HG03442 (cell line): ENCODE data around the gene OR1K1.
"Not testable (repeated sequence)": the region's sequence is repeated elsewhere in the genome, so short reads cannot be mapped to it uniquely, and the experiment has no call there.

Source experiments
- ATAC-seq: cut with Tn5 transposase; IDR thresholded peaks from one replicate; pipeline ENCODE4 v1.9.1; 2021; ENCODE audit warnings: mild to moderate bottlenecking, moderate library complexity; ENCODE audit not compliant: unreplicated experiment

The OR1K1 gene

DNA sequence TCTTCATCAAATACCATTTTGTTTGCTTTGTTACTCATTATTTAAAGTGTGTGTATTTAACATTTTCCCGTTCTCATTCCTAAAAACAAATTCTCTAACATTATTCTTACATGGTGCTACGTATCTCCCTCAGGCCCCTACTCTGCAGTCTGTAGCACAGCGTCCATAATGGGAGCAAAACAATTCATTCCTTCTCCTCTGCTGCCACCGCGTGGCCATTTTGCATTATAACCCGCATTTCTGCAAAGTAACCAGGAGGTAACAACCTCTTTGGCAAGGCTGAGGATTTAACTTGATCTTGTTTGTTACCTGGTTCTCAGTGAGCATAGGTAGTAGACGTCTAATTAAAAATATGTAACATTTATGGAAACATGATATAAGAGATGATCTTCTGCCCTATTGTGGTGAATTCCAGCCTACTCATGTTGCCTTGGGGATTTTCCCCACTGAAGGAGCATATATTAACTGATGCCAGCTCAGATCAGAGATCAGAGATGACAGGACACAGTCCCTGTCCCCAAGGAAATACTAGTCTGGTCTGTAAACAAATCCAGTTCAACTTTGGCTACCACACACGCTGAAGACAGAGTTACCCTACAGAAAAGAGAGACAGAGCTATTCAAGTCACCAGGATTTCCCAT is 10.5 kb downstream of the OR1K1 start:
- peak; percentile 67 for ATAC-seq

DNA sequence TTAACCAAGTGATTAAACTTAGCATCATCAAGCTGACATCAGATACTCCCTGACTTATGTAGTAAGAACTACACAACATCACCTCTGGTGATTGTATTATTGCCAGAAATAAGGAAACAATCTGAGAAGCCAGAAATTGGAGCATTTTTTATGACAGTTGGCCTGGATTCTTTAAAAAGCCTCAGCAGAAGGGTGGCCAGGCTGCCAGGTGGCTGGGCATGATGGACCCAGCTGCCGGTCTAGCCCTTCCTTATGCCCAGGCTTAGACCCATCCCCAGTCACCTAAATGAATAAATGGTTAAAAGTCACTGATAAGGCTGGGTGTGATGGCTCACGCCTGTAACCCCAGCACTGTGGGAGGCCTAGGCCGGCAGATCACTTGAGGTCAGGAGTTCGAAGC is 12.8 kb downstream of the OR1K1 start:
- ATAC-seq = no peak

DNA sequence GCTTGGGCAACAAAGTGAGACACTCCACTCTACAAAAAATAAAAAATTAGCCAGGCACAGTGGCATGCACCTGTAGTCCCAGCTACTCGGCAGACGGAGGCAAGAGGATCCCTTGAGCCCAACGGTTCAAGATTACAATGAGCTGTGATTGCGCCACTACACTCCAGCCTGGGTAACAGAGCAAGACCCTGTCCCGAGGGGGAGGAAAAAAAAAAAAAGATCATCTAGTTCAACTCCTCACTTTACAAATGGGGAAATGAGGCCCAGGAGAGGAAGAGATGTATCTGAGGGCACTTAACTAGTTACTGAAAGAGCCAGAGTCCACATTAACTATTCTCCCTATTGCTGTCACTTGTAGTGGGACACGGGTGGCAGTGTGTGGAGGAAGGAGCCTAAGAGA is 14.6 kb downstream of the OR1K1 start:
- no peak for ATAC-seq

DNA sequence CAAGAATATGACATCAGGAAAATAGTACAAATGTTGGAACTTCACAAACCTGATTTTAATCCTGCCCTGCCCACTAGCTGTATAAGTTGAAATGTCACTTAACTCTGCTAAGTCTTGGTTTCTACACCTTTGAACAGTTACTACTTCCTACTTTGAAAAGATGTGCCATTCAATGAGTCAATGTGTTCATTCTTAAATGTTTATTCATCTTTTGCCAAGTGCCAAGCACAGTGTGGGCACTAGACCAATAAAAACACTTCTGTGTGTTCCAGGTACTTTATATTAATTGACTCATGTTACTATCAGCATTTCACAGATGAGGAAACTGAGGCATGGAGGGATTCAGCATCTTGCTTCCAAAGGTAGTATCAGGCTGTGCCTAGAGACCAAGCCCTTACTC is 15.6 kb downstream of the OR1K1 start:
- no peak for ATAC-seq

DNA sequence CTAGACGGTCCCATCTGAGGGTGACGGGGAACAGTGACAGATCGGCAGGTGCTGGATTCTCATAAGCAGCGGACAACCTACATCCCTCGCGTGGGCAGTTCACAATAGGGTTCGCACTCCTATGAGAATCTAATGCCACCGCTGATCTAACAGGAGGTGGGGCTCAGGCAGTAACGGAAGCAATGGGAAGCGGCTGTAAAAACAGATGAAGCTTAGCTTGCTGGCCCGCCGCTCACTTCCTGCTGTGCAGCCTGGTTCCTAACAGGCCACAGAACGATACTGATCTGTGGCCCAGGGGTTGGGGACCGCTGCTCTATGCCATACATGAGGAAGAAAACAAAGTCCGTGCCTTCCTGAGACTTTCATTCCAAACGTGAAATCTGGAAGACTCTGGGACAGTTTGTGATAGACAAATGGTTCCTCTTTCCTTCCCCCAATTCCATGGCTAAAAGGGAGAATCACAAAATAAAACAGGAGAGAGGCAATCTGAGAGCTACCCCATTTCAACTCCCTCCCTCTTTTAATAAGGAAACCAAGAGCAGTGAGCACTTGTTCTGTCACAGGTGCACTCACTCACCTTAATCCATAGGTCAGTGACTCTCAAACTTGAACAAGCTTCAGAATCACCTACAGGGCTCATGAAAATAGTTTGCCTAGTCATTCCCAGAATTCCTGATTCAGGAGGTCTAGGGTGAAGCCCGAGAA is 16.4 kb downstream of the OR1K1 start:
- ATAC-seq = no peak

DNA sequence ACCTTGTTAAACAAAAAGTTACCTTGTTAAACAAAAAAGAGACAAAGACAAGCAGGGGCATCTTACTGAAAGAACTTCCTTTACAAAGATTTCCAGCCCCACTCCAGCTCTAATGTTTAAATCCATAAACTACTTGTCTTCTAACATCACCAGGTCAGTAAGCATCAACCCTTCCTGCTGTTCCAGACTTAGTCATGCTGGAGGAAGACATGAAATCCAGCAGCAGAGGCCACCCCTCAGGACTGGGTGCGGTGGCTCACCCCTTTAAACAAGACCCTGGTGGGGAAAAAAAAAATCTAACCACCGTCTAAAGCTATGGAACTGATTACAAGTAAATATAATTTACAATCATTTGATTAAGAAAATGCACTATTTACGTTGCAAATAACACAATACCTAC is 19.4 kb downstream of the OR1K1 start:
- no peak for ATAC-seq

DNA sequence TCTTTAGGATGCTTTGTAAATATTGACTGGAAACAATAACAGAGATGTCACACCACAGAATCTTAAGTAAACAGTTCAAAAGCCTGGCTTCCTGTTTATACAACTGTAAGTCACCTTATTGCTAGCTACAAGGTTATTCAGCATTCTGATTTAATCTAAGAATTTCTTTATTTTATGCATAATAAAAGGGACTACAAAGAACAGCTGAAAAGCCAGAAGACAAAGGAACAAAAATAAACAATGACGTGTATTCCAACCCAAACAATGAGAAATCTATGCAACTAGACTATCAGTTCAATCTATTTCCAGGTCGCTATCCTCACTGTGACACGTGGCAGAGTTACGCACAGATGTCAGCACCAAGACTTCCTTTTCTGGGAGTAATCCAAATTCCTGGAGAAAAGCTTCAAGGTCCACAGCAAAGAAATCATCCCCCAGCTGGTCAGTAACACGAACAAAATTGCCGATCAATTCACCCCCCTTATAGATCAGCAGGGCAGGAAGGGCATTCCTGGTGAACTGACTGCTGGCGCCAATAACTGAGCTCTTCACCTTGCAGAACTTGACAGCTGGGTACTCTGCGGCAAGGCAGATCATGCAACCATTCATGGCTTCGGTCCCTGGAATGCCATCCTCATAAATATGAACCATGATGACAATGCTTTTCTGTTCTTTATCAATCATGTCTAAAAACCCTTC is 20.0 kb downstream of the OR1K1 start:
- ATAC-seq = no peak

DNA sequence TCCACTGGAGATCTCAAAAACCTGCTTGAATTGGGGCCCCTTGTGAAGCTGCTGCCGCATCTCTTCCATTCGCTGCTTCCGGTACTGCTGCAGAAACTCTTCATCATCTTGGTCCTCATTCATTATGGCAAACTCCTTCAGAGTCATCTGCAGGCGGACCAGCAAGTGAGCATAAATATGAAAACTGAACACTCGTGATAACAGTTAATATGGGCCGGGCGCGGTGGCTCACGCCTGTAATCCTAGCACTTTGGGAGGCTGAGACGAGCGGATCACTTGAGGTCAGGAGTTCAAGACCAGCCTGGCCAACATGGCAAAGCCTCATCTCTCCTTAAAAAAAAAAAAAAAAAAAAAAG is 20.5 kb downstream of the OR1K1 start:
- ATAC-seq = no peak

DNA sequence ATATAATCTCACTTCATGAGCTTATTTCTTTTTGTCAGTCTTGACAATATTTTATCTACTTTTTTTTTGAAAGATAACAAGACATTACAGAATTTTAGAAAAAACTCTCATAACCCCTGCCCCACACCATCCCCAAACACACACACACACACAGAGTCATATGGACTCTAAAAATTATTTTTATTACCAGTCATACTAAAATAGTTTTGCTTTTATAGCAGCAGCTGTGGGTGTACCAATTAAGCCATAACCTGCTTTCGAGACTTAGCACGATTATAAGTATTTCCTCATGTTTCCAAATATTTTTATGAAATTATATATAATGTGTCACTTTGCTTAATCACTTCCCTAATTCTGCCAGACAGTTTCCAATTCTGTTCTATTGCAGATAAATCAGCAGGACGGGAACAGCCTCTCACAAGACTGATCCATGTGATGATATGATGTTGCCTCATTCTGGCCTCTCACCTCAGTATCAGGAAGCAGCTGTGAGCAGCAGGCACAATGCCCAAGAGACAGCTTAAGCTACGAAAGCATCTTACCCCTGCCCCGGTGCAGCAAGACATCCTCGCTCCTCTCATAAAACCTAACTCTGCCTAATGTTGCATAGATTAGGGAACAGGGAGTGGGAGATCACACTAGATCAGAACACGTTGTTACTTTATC is 21.5 kb downstream of the OR1K1 start:
- no peak for ATAC-seq

DNA sequence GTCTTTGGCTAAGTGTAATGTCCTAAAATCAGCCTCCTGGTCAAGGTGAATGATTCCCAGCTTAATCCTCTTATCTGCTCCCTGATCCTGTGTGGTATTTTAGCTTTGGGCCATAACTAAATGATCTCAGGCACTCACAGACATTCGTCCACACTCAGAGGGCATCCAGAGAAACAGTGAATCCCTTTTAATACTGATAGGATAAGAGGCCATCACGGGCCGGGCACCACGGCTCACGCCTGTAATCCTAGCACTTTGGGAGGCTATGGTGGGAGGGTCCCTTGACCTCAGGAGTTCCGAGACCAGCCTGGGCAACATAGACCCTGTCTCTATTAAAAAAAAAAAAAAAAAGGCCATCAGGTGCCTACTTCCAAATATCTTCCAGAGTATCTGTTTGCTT is 22.1 kb downstream of the OR1K1 start:
- no peak for ATAC-seq

DNA sequence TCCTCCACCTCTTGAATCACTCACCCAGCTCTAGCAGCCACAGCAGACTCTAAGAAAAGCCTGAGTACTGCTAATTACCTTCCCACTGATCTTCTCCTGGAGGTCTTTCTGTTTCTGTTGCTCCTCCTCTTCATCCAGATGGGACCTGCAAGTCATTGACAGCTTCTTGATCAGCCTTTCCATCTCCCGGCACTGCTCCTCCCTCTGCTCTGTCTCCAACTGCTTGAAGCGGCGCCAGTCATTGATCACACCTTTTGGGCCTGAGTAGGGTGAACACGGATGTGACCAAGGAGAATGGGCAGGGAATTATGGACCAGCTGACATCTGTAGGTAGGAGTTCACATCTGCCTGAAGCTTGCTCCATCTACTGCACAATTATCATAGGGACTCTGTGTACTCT is 23.0 kb downstream of the OR1K1 start:
- no peak for ATAC-seq

DNA sequence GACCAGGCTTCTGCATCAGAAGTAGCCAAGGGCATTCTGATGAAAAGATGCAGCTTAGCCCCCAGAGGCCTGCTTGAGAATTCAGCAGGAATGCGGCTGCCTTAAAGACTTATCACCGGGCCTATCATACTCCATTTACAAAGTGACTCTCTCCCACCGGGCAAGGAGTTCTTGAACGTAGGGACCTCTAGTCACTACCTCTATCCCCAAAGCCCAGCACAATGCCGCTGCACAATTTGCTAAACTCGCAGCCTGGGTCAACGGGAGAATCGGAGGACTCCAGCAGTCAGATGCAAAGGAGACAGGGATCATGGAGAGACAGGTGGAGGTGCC is 27.8 kb downstream of the OR1K1 start:
- ATAC-seq = peak; percentile 16

DNA sequence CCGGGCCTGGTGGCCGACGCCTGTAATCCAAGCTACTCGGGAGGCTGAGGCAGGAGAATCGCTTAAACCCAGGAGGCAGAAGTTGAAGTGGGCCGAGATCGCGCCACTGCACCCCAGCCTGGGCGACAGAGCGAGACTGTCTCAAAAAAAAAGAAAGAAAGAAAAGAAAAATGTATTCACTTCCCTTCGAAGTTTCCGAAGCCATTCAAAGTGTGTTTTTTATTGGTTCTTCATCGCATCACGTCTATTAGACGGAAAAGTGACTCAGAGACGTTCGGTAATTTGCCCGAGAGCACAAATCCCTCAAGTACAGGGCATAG is 29.0 kb downstream of the OR1K1 start:
- ATAC-seq = not testable (repeated sequence)

DNA sequence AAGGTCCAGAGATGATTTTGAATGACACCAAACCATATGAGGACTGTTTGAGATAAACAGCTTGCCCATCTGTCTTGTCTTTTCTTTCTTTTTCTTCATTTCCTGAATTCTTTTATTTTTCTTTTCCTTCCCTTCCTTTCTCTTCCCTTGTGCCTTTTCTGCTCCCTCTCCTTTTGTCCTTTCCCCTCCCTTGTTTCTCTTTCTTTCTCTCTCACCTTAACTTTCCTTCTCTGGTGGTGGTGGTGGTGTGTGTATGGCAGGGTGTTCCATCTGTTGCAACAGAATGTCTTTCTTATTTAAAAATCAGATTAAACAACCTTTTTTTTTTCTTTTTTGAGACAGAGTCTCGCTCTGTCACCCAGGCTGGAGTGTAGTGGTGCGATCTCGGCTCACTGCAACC is 32.3 kb downstream of the OR1K1 start:
- no peak for ATAC-seq

DNA sequence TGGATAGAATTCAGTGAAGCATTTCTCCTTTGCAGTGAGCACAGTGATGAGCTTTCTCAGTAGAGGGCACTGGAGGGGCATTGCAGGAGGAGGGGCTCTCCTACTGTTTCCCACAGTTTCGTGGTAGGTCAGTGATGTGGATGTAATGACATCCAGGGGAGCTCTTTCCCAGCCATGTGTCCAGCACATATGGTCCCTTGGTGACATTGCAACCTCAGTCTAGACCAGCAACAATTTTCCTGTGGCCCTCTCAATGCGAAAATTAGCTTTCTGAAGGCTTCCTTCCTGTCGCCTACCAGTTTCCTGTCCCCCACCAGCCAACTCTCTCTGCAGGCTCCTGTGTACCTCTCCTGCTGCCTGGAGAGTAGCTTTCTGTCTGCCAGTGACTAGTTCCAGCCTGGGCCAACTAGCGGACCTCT is 35.4 kb downstream of the OR1K1 start:
- ATAC-seq = no peak

DNA sequence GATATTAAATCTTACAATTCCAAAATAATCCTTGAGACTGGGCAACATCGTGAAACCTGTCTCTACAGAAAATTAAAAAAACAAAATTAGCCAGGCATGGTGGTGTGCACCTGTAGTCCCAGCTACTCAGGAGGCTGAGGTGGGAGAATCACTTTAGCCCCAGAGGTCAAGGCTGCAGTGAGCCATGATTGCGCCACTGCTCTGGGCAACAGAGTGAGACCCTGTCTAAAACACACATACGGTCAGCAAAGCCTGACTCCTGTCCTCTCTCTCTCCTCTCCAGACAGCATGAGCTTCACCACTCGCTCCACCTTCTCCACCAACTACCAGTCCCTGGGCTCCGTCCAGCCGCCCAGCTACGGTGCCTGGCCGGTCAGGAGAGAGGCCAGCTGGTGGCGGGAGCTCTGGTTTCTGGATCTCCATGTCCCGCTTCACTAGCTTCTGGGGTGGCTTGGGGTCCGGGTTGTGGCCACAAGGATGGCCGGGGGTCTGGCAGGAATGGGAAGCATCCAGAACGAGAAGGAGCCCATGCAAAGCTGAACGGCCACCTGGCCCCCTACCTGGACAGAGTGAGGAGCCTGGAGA is 37.4 kb downstream of the OR1K1 start:
- no peak for ATAC-seq

DNA sequence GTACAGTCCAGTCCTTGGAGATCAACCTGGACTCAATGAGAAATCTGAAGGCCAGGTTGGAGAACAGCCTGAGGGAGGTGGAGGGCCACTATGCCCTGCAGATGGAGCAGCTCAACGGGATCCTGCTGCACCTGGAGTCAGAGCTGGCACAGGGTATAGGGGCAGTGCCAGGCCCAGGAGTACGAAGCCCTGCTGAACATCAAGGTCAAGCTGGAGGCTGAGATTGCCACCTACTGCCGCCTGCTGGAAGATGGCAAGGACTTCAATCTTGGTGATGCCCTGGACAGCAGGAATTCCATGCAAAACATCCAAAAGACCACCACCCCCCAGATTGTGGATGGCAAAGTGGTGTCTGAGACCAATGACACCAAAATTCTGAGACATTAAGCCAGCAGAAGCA is 38.5 kb downstream of the OR1K1 start:
- ATAC-seq = not testable (repeated sequence)

DNA sequence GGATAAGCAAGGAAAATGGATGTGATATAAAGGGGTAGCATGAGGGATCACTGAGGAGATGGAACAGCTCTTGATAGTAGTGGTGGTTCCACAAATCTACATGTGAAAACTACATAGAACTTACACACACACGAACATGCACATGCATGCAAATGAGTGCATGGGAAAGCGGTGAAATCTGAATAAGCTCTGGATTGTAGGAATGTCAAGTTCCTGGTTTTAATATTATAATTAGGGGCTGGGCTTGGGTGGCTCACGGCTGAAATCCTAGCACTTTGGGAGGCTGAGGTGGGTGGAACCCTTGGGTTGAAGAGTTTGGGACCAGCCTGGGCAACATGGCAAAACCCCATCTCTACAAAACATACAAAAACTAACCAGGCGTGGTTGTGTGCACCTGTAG is 41.6 kb downstream of the OR1K1 start:
- ATAC-seq = no peak

DNA sequence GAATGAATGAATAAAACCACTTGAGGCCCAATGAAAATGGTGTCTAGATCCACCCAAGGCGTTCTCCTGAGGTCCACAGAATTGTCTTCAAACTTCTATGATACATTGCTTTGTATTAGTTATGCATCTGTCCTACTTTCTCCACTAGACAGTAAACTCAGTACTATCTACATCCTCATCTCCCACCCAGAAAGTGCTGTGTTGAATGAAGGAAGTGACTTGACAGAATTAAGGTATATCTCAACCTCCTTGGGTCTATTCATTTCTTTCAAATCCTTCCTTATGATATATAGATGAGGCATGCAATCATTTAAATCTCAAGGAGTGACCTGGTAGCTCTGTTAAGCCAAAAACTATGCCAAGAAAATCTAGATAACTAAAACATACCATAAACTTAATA is 44.2 kb downstream of the OR1K1 start:
- ATAC-seq = no peak

DNA sequence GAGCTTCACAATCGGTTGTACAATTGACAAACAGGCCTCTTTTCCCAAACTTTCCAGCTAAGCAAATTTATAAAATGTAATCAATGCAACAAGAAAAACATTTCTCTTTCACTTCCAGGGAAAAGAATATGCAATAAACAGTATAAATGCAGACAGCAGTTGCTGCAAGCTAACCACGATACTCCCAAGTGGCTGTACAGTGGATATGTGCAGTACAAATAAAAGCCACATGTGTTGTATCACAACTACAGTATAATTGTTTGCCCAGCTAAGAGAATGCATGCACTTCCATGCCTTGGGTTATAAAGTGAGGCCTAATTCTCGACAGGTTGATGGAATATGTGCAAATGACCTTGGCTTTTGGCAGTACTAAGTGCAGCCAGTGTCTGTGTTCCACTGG is 45.2 kb downstream of the OR1K1 start:
- no peak for ATAC-seq

DNA sequence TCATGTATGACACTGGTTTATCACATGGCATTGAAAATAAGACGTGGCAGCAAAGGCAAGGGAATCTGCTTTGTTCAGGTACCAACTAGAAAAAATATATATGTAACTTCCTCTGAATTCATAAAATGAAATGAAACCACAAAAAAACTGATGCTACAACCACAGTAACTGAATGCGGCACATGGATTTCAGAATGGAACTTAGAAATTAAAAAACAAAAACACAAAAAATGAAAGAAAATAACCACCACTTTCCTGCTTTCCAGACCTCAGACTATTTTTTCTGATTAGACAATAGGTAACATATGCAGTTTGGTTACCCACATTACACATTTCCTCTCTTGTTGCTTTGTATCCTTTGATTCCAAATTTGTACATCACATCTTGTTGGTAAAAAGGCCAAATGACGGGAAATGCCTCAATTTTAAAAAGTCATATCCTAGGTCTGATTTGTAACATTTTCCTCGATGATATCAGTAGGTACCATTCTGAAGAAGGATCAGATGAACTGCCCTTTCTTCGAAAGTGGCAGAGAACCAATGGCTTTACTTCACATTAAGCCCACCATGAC is 46.5 kb downstream of the OR1K1 start:
- ATAC-seq = no peak
